ENCODE results near the gene TLDC2.
"Not testable (repeated sequence)": the region's sequence is repeated elsewhere in the genome, so short reads cannot be mapped to it uniquely, and the experiment has no call there.

Gene TLDC2

DNA sequence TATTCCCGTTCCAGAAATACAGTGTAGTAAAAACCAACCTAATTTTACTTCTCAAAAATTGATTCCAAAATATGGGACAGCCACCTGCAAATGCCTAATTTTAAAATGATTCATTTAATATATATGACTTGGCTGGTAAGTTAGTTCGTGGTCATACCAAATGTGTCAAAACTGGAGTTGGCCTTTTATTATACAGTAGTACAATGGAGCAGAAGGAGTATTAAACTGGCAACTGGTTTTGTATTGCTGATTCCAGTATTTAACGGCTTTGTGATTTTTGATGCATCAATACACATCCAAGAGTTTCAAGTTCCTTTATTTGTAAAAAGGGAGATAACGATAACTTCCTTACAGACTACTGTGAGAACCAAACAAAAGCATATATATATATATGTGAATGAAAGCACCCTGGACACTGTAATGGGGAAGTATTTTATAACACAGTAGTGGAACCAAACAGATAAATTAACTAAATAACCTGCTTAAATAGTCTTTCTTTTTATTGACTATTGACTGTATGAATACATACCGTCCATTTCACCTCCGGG lies 50.8 kb downstream of the TLDC2 start:
- no peak for TF ChIP-seq CTCF (IDR thresholded peaks at IDR 0.05; ENCODE audit: borderline replicate concordance, insufficient read depth, low read depth, low read length)
- H3K4me3 ChIP-seq (ENCODE audit: low read depth, low read length): no peak overlapping the region

DNA sequence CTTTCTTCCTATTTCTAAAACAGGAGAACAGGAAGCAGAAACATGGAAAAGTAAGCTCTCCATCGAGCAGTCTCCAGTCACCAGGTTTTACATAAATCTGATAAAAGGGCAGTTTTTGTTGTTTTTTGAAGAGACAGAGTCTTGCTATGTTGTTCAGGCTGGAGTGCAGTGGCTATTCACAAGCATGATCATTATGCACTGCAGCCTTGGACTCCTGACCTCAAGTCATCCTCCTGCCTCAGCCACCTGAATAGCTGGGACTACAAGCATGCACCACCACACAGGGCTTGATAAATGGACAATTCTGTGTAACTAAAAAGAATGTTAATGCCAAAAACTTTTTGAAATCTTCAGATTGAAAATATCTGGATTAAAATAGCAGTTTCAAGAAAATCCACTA lies 51.8 kb downstream of the TLDC2 start:
- no peak overlapping the region for H3K4me3 ChIP-seq (ENCODE audit: low read depth, low read length)
- TF ChIP-seq CTCF (IDR thresholded peaks at IDR 0.05; ENCODE audit: borderline replicate concordance, insufficient read depth, low read depth, low read length): no peak

DNA sequence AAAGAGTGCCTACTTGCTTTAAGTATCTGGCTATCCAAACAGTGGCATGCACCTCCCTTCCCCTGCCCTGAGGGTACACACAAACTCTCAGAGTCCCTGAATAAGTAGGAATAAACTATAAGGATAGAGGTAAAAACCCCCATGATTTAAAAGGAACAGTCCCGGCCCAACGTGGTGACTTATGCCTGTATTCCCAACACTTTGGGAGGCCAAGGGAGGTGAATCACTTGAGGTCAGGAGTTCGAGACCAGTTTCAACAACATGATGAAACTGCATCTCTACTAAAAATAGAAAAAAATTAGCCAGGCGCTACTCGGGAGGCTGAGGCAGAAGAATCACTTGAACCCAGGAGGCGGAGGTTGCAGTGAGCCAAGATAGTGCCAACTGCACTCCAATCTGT lies 53.4 kb downstream of the TLDC2 start:
- TF ChIP-seq CTCF (IDR thresholded peaks at IDR 0.05; ENCODE audit: borderline replicate concordance, insufficient read depth, low read depth, low read length): no peak

DNA sequence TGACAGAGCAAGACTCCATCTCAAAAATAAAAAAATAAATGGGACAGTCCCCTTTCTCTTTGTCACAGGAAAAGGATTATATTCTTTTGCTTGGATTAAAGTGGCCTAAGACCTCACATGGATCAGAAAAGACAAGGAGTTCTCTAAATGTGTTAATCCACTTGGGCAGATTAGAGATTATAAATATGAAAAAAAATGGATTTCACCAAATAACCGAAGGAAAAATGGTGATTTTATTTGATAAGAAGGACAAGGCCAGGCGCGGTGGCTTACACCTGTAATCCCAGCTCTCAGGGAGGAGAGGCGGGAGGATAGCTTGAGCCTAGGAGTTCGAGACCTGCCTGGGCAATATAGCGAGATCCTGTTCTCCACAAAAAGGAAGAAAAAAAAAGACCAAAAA lies 53.8 kb downstream of the TLDC2 start:
- no peak for TF ChIP-seq CTCF (IDR thresholded peaks at IDR 0.05; ENCODE audit: borderline replicate concordance, insufficient read depth, low read depth, low read length)
- no peak overlapping the region for H3K4me3 ChIP-seq (ENCODE audit: low read depth, low read length)

More for the DNA sequence above, 53.4 kb downstream of the TLDC2 start:
- H3K4me3 ChIP-seq (ENCODE audit: low read depth, low read length): no peak overlapping the region

- H3K4me3 ChIP-seq (ENCODE audit: low read depth, low read length): not testable (repeated sequence)
These were observed 56.1 kb downstream of the TLDC2 start for GRCh38 chr20:36932067-36932466.

GRCh38 chr20:36932476-36933426 lies 56.8 kb downstream of the TLDC2 start:
- TF ChIP-seq CTCF (IDR thresholded peaks at IDR 0.05; ENCODE audit: borderline replicate concordance, insufficient read depth, low read depth, low read length): no peak
- no peak overlapping the region for H3K4me3 ChIP-seq (ENCODE audit: low read depth, low read length)

GRCh38 chr20:36933571-36933970 lies 57.6 kb downstream of the TLDC2 start:
- H3K4me3 ChIP-seq (ENCODE audit: low read depth, low read length): not testable (repeated sequence)

DNA sequence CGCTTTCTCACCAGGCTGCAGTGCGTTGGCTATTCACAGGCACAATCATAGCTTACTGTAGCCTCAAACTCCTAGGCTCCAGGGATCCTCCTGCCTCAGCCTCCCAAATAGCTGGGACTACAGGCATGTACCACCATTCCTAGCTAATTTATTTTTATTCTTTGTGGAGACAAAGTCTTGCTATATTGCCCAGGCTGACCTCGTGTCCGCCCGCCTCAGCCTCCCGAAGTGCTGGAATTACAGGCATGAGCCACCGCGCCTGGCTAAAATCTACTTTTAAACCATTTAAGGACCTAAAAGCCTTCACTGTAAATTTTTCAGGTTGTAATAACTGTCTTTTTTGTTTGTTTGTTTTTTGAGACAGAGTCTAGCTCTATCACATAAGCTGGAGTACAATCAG lies 60.4 kb downstream of the TLDC2 start:
- H3K4me3 ChIP-seq (ENCODE audit: low read depth, low read length): no peak overlapping the region
- TF ChIP-seq CTCF (IDR thresholded peaks at IDR 0.05; ENCODE audit: borderline replicate concordance, insufficient read depth, low read depth, low read length): no peak

DNA sequence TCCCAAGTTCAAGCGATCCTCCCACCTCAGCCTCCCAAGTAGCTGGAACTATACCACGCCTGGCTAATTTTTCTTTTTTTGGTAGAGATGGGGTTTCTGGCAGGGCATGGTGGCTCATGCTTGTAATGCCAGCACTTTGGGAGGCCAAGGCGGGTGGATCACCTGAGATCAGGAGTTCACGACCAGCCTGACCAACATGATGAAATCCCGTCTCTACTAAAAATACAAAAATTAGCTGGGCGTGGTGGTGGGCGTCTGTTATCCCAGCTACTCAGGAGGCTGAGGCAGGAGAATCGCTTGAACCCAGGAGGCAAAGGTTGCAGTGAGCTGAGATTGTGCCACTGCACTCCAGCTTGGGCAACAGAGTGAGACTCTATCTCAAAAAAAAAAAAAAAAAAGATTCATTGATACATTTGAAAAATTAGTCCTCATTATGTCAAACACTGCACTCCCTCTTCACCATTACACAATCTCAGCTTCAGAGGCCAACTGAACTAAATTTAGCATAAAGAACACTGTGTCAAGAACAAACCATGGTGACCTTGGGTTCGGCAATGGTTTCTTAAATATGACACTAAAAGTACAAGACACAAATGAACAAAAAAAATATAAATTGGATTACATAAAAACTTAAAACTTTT lies 60.9 kb downstream of the TLDC2 start:
- H3K4me3 ChIP-seq (ENCODE audit: low read depth, low read length): not testable (repeated sequence)
